K562 treated with DMSO at 1 percent for 12 hours (cell line): ENCODE data around the gene PHKB. TPM values are rescaled to one million over a fixed set of nuclear protein-coding genes. Genes with fewer than 3 reads are reported as not detected.

Experiments used
- total RNA-seq: library from RNA; unstranded; fragments of 300-600 nt; gene quantifications from 2 replicates; pipeline ENCODE4 v1.2.3, GENCODE V29; 2022; ENCODE audit not compliant: insufficient read depth

The PHKB gene
- total RNA-seq: 14.4 and 44.9 TPM in 2 replicates

DNA sequence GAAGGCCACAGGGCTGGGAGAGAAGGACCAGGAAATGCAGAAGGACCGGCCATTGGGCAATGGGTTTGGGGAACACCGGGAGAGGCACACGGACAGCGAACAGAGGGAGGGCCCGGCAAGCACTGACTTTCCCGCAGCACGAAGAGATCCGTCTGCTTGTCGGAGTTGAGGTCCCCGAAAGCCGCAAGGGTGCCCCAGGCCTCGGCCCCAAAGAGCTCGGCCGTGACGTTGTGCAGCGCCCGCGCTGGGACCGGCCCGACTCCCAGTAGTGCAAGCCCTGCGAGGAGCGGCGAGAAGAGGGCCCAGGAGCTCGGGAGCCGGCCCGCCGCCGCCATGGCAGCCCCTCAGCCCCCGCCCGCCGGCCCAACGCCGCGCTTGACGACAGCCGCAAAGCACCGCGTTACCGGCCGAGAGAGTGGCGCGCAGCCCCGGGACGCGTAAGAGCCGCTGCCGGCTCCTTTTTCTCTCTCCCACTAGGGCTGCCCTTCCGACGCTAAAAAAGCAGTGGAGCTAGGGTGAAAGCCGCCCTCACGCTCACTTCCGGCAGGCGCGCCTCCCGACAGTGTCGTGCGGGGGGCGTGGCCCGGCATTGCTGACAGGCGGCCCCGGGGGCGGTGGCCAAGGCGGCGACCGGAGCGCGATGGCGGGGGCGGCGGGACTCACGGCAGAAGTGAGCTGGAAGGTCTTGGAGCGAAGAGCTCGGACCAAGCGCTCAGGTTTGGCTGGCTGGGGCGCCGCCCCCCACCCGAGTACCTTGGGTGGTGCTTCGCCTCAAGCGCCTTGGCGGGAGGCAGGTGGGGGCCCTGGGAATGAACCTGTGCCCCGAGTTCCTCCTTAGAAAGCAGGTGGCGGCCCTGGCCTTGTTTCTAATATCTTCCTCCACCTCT, at the start of gene PHKB, which contains the start of gene ITFG1:
Gene PHKB, plus strand, starts transcription at position 621 of the 887 bp plus-strand sequence. Its CDS starts 20 bp downstream, at position 641.
Gene ITFG1, minus strand, starts transcription at position 353 of the 887 bp plus-strand sequence. Its CDS starts 18 bp downstream, at position 335.

Other genes with a start within 250 kb of the PHKB start
- gene ITFG1, start 268 bp upstream of the PHKB start, total RNA-seq: 18.0 and 32.9 TPM in 2 replicates